ENCODE data around the gene IL5. TPM values are rescaled to one million over a fixed set of nuclear protein-coding genes. Genes with fewer than 3 reads are reported as not detected.
"Not testable (repeated sequence)": the region's sequence is repeated elsewhere in the genome, so short reads cannot be mapped to it uniquely, and the experiment has no call there.

IL5 gene
- total RNA-seq, 1 donor from 2014 or later = not detected

- Histone ChIP-seq H3K4me3 (ENCODE audit: low read depth, low read length) (no peak overlapping the region), H3K36me3 (ENCODE audit: control insufficient read depth, insufficient read depth, low read length) (no peaks in the 10 kb centered on the region), H3K27me3 (ENCODE audit: control insufficient read depth, insufficient read depth, low read length) (no peaks in the 10 kb centered on the region)
- DNase-seq (ENCODE audit: low read depth) (peak; percentile 66), FAIRE-seq (peak; percentile 43)
- TF ChIP-seq CTCF (IDR thresholded peaks at IDR 0.05; ENCODE audit: insufficient read depth, low read length, severe bottlenecking) = no peak
These were observed 16.3 kb downstream of the IL5 start for GRCh38 chr5:132526974-132527564.

- H3K27me3 ChIP-seq (ENCODE audit: control insufficient read depth, insufficient read depth, low read length) = no peaks in the 10 kb centered on the region
- TF ChIP-seq CTCF (IDR thresholded peaks at IDR 0.05; ENCODE audit: insufficient read depth, low read length, severe bottlenecking) = peak; percentile 78
- H3K4me3 ChIP-seq (ENCODE audit: low read depth, low read length) = no peak overlapping the region
- FAIRE-seq = no peak
- peak; percentile 53 for DNase-seq (ENCODE audit: low read depth)
- no peaks in the 10 kb centered on the region for H3K36me3 ChIP-seq (ENCODE audit: control insufficient read depth, insufficient read depth, low read length)
These were observed 16.9 kb downstream of the IL5 start for GRCh38 chr5:132526290-132526973.

- TF ChIP-seq CTCF (IDR thresholded peaks at IDR 0.05; ENCODE audit: insufficient read depth, low read length, severe bottlenecking) = no peak
- no peaks in the 10 kb centered on the region for H3K36me3 ChIP-seq (ENCODE audit: control insufficient read depth, insufficient read depth, low read length)
- FAIRE-seq = no peak
These were observed 18.0 kb downstream of the IL5 start for GRCh38 chr5:132525299-132525724.

GRCh38 chr5:132524877-132525276 is 18.4 kb downstream of the IL5 start:
- not testable (repeated sequence) for DNase-seq (ENCODE audit: low read depth); H3K36me3 ChIP-seq (ENCODE audit: control insufficient read depth, insufficient read depth, low read length); FAIRE-seq; H3K27me3 ChIP-seq (ENCODE audit: control insufficient read depth, insufficient read depth, low read length); H3K4me3 ChIP-seq (ENCODE audit: low read depth, low read length)

More at GRCh38 chr5:132525299-132525724, 18.0 kb downstream of the IL5 start:
- Histone ChIP-seq H3K4me3 (ENCODE audit: low read depth, low read length) (no peak overlapping the region), H3K27me3 (ENCODE audit: control insufficient read depth, insufficient read depth, low read length) (no peaks in the 10 kb centered on the region)
- no peak for DNase-seq (ENCODE audit: low read depth)

- not testable (repeated sequence) for DNase-seq (ENCODE audit: low read depth); FAIRE-seq; H3K4me3 ChIP-seq (ENCODE audit: low read depth, low read length); H3K27me3 ChIP-seq (ENCODE audit: control insufficient read depth, insufficient read depth, low read length); H3K36me3 ChIP-seq (ENCODE audit: control insufficient read depth, insufficient read depth, low read length)
These were observed 21.3 kb downstream of the IL5 start for GRCh38 chr5:132522067-132522466.

GRCh38 chr5:132513618-132514336 is 29.5 kb downstream of the IL5 start:
- H3K4me3 ChIP-seq (ENCODE audit: low read depth, low read length); FAIRE-seq: not testable (repeated sequence)

GRCh38 chr5:132510076-132510475 is 33.2 kb downstream of the IL5 start:
- Histone ChIP-seq H3K36me3 (ENCODE audit: control insufficient read depth, insufficient read depth, low read length) (no peaks in the 10 kb centered on the region), H3K27me3 (ENCODE audit: control insufficient read depth, insufficient read depth, low read length) (no peaks in the 10 kb centered on the region), H3K4me3 (ENCODE audit: low read depth, low read length) (no peak overlapping the region)
- no peak for FAIRE-seq
- peak; percentile 83 for DNase-seq (ENCODE audit: low read depth)
- no peak for TF ChIP-seq CTCF (IDR thresholded peaks at IDR 0.05; ENCODE audit: insufficient read depth, low read length, severe bottlenecking)

More at GRCh38 chr5:132513618-132514336, 29.5 kb downstream of the IL5 start:
- DNase-seq (ENCODE audit: low read depth); H3K36me3 ChIP-seq (ENCODE audit: control insufficient read depth, insufficient read depth, low read length); H3K27me3 ChIP-seq (ENCODE audit: control insufficient read depth, insufficient read depth, low read length): not testable (repeated sequence)
